Measurements from ENCODE around the gene SYT7. TPM values are rescaled to one million over a fixed set of nuclear protein-coding genes. Genes with fewer than 3 reads are reported as not detected.

SYT7 gene
- total RNA-seq, 4 donors from 2014 or later = 5.2 to 12.6 (median 8.8) TPM

GRCh38 chr11:61540528-61540927 lies 40.3 kb downstream of the SYT7 start:
- Histone ChIP-seq H3K9me3 (no peaks in the 10 kb centered on the region), H3K27ac (no peak overlapping the region), H3K36me3 (no peaks in the 10 kb centered on the region), H3K4me1 (peaks cover 39 to 59% of the 10 kb centered on the region in 2 donors), H3K4me3 (replicated peaks in 1 of 3) (no peak overlapping the region), H3K27me3 (no peaks in the 10 kb centered on the region)
- intact Hi-C loops (cut with DNase I) = no loop called here
- 77 to 79% methylated on average over 9 of the region's 9 CpGs for WGBS, 2 donors
- TF ChIP-seq, protein P1, sequence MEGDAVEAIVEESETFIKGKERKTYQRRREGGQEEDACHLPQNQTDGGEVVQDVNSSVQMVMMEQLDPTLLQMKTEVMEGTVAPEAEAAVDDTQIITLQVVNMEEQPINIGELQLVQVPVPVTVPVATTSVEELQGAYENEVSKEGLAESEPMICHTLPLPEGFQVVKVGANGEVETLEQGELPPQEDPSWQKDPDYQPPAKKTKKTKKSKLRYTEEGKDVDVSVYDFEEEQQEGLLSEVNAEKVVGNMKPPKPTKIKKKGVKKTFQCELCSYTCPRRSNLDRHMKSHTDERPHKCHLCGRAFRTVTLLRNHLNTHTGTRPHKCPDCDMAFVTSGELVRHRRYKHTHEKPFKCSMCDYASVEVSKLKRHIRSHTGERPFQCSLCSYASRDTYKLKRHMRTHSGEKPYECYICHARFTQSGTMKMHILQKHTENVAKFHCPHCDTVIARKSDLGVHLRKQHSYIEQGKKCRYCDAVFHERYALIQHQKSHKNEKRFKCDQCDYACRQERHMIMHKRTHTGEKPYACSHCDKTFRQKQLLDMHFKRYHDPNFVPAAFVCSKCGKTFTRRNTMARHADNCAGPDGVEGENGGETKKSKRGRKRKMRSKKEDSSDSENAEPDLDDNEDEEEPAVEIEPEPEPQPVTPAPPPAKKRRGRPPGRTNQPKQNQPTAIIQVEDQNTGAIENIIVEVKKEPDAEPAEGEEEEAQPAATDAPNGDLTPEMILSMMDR (IDR thresholded peaks at IDR 0.05) = no peak
- no peak for TF ChIP-seq POLR2A (IDR thresholded peaks at IDR 0.05)
- DNase-seq = no peak

DNA sequence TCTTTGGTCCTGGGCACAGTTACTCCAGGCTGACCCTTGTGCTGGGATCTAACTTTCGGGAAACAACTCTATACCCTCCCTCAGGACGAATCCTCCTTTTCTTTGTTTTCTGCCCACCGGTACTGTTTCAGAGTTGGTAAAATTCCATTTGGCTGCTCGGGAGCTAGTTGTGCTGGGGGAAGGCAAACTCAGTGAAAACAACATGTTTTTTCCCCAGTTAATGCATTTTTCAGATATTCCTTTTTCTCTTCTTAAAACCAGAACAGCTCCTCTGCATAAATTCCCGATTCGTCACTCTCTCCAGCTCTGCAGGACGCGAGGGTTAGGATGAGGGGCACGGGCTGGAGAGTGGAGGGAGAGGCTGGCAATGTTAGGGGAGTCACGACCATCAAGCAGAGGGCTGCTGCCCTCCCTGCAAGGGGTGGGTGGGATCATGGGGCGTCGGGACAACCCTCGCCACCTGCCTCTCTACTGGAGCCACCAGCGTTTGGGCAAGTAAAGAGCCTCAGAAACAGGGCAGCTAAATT lies 41.0 kb downstream of the SYT7 start:
- TF ChIP-seq, protein P1 (IDR thresholded peaks at IDR 0.05) = no peak
- TF ChIP-seq POLR2A (IDR thresholded peaks at IDR 0.05) = no peak
- intact Hi-C loops (cut with DNase I) = no loop called here
- DNase-seq = no peak
- Histone ChIP-seq H3K27ac (peak overlapping the region in 2 of 3 donors; percentile 78 to 88), H3K4me1 (peaks cover 43 to 65% of the 10 kb centered on the region in 2 donors), H3K9me3 (no peaks in the 10 kb centered on the region), H3K4me3 (replicated peaks in 1 of 3) (no peak overlapping the region), H3K36me3 (no peaks in the 10 kb centered on the region), H3K27me3 (no peaks in the 10 kb centered on the region)
- 73 to 75% methylated on average over 14 of the region's 14 CpGs for WGBS, 2 donors

DNA sequence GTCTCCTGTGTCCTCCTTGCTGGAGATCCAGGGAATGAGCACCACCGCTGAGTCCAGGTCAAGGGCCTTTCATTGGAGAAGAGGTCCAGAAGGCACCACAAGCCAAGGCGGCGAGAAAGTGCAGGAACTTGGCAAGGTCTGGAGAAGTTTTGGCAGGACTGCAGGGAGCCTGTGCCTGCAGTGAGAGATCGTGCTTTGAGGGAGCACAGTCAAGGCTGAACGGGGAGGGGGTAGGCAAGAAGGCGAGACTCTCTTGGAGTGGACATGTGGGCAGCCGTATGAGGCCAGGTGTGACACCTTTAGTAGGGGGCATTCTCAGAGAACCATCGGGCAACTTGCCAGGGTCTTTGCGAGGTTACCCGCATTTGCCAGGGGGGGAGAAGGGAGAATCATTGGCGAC lies 41.9 kb downstream of the SYT7 start:
- WGBS, 2 donors = 36 to 55% methylated on average over 11 of the region's 11 CpGs
- Histone ChIP-seq H3K27me3 (no peaks in the 10 kb centered on the region), H3K27ac (peak overlapping the region in 2 of 3 donors; percentile 78 to 88), H3K4me1 (peaks cover 48 to 73% of the 10 kb centered on the region in 2 donors), H3K36me3 (no peaks in the 10 kb centered on the region), H3K9me3 (no peaks in the 10 kb centered on the region), H3K4me3 (replicated peaks in 1 of 3) (no peak overlapping the region)
- peak; percentile 53 to 62 for DNase-seq
- intact Hi-C loops (cut with DNase I) = no loop called here
- no peak for TF ChIP-seq POLR2A (IDR thresholded peaks at IDR 0.05)
- TF ChIP-seq, protein P1 (IDR thresholded peaks at IDR 0.05) = no peak

DNA sequence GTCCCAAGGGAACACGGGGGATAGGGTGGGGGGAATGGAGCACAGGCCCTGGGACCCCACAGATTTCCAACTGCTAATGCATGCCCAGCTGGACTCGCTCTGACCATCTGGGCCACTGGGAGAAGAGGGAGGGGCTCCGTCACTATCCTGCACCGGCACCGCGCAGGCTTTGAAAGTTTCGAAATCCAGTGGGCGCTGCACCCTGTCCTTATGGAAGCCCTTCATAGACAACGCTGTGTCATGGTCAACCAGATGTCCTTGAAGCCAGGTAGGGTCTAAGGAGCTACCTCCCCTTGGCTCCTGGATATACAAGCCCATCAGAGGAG lies 42.3 kb downstream of the SYT7 start:
- Histone ChIP-seq H3K4me1 (peaks cover 52 to 77% of the 10 kb centered on the region in 2 donors), H3K4me3 (replicated peaks in 1 of 3) (no peak overlapping the region), H3K27me3 (no peaks in the 10 kb centered on the region), H3K27ac (peak overlapping the region in 2 of 3 donors; percentile 78 to 88), H3K9me3 (no peaks in the 10 kb centered on the region), H3K36me3 (no peaks in the 10 kb centered on the region)
- TF ChIP-seq, protein P1 (IDR thresholded peaks at IDR 0.05) = no peak
- TF ChIP-seq POLR2A (IDR thresholded peaks at IDR 0.05) = no peak
- 61 to 65% methylated on average over 3 to 9 of the region's 9 CpGs for WGBS, 2 donors
- intact Hi-C loops (cut with DNase I) = no loop called here
- no peak for DNase-seq

DNA sequence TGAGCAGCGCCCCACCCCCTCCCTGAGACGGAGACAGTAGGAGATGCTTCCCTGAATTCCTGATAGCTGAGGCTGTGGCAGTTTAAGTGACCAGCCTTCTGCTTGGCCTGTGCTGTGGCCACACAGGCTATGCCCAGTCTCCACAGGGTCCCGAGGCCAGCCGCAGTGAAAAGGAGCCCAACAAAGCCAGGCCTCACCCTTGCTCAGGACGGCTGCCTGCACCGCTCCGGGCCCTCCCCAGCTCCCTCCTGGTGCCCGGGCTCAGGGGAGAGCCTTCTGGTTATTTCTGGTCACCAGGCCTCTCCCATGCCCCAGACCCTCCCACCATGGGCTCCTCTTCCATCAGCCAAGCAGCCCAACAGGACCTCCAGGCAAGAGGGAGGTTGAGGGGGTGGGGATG lies 43.5 kb downstream of the SYT7 start:
- TF ChIP-seq, protein P1 (IDR thresholded peaks at IDR 0.05) = no peak
- no peak for TF ChIP-seq POLR2A (IDR thresholded peaks at IDR 0.05)
- intact Hi-C loops (cut with DNase I) = no loop called here
- H3K27ac ChIP-seq = peak overlapping the region in 2 of 3 donors; percentile 88 to 94
- H3K9me3 ChIP-seq = no peaks in the 10 kb centered on the region
- no peak for DNase-seq
- WGBS, 2 donors = 95 to 98% methylated on average over 5 to 6 of the region's 8 CpGs
- H3K27me3 ChIP-seq = no peaks in the 10 kb centered on the region
- no peak overlapping the region for H3K4me3 ChIP-seq (replicated peaks in 1 of 3)
- peaks cover 64 to 86% of the 10 kb centered on the region in 2 donors for H3K4me1 ChIP-seq
- H3K36me3 ChIP-seq = no peaks in the 10 kb centered on the region

Measured in thyroid gland (tissue), 4 donors.